Thoracic aorta (tissue), 2 donors: ENCODE measurements around the gene DIP2C. TPM values are rescaled to one million over a fixed set of nuclear protein-coding genes. Genes with fewer than 3 reads are reported as not detected.

Experiments
- ATAC-seq: fragments of 150-250 bp; one replicate; pipeline ENCODE4 v1.8.0; 2017; ENCODE audit warnings: low read depth; ENCODE audit not compliant: insufficient number of reproducible peaks, low FRiP score
- DNase-seq: peaks from one replicate; pipeline ENCODE4 v3.0.0-alpha.2; 2020; ENCODE audit warnings: low spot score
- H3K27ac ChIP-seq, 2 donors: fragments of 200-600 bp; sonication (generic); 1 replicate in 1 of 2; 2 replicates in 1 of 2; pipeline ENCODE4 v1.5.1; 2016; ENCODE audit warnings: mild to moderate bottlenecking in 2 of 2, moderate library complexity in 2 of 2
- H3K27me3 ChIP-seq: fragments of 200-600 bp; sonication (generic); replicated peaks from 2 replicates; pipeline ENCODE4 v1.6.0; 2016; ENCODE audit warnings: mild to moderate bottlenecking; ENCODE audit not compliant: insufficient read depth
- H3K36me3 ChIP-seq: fragments of 200-600 bp; sonication (generic); one replicate; pipeline ENCODE4 v1.5.1; 2016
- H3K4me1 ChIP-seq, 2 donors: fragments of 200-600 bp; sonication (generic); 1 replicate in 1 of 2; 2 replicates in 1 of 2; pipeline versions ENCODE4 v1.5.1 to v1.6.0; 2016; ENCODE audit warnings: low read depth in 2 of 2, mild to moderate bottlenecking in 1 of 2; ENCODE audit not compliant: control insufficient read depth in 1 of 2
- H3K4me3 ChIP-seq: fragments of 200-600 bp; sonication (generic); 2 replicates; pipeline ENCODE4 v1.5.1; 2016; ENCODE audit warnings: mild to moderate bottlenecking
- H3K9me3 ChIP-seq: fragments of 200-600 bp; sonication (generic); 2 replicates; pipeline ENCODE4 v1.5.1; 2016
- CTCF ChIP-seq: fragments of 200-600 bp; sonication (generic); IDR thresholded peaks from one replicate; pipeline ENCODE4 v1.5.1; 2019; ENCODE audit warnings: antibody characterized with exemption
- total RNA-seq, 2 donors: library from RNA; depleted of rRNA; stranded (reverse); fragments of >200 nt; gene quantifications; one replicate each; pipeline versions ENCODE4 v1.1.0 to v1.2.3, GENCODE V29; 2016

The DIP2C gene
- total RNA-seq, 2 donors from 2014 or later, result 36.8 to 44.0 TPM

- no peak for TF ChIP-seq CTCF
- H3K9me3 ChIP-seq, result no peaks in the 10 kb centered on the region
- peak overlapping the region; percentile 12 to 56 for H3K27ac ChIP-seq
- no peaks in the 10 kb centered on the region for H3K27me3 ChIP-seq
- peaks cover 16 to 25% of the 10 kb centered on the region in 2 donors for H3K4me1 ChIP-seq
- no peak for ATAC-seq
- no peak for DNase-seq
- H3K36me3 ChIP-seq, result no peaks in the 10 kb centered on the region
- H3K4me3 ChIP-seq, result no peak overlapping the region
Measured at GRCh38 chr10:624312-624604, 65.2 kb downstream of the DIP2C start.

- Histone ChIP-seq H3K9me3 (no peaks in the 10 kb centered on the region), H3K27me3 (no peaks in the 10 kb centered on the region), H3K27ac (peak overlapping the region; percentile 12 to 56), H3K4me3 (no peak overlapping the region), H3K4me1 (peaks cover 16 to 31% of the 10 kb centered on the region in 2 donors), H3K36me3 (no peaks in the 10 kb centered on the region)
- DNase-seq, result no peak
- ATAC-seq, result no peak
- TF ChIP-seq CTCF, result no peak
Measured at GRCh38 chr10:623477-624311, 65.8 kb downstream of the DIP2C start.

DNA sequence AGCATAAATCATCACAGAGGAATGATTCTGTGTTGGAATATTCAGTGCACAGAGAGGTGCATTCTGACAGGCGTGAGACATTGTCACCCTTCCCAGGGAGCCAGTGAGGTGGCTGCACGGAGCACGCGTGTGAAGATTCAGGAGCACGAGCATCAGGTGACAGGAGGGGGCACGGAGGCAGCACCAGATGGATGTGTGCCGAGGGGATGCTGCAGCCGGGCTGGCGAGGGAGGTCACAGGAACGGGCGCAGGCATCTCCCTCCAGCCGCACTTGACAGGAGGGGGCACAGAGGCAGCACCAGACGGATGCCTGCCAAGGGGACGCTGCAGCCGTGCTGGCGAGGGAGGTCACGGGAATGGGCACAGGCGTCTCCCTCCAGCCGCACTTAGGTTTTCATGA, 66.5 kb downstream of the DIP2C start:
- Histone ChIP-seq H3K36me3 (no peaks in the 10 kb centered on the region), H3K4me1 (peaks cover 16 to 38% of the 10 kb centered on the region in 2 donors), H3K9me3 (no peaks in the 10 kb centered on the region), H3K27ac (no peak overlapping the region), H3K27me3 (no peaks in the 10 kb centered on the region), H3K4me3 (no peak overlapping the region)
- DNase-seq (no peak), ATAC-seq (no peak)
- TF ChIP-seq CTCF, result no peak

- TF ChIP-seq CTCF, result no peak
- Histone ChIP-seq H3K4me3 (no peak overlapping the region), H3K27me3 (no peaks in the 10 kb centered on the region), H3K4me1 (peaks cover 19 to 42% of the 10 kb centered on the region in 2 donors), H3K27ac (no peak overlapping the region), H3K36me3 (no peaks in the 10 kb centered on the region), H3K9me3 (no peaks in the 10 kb centered on the region)
- ATAC-seq (no peak), DNase-seq (no peak)
Measured at GRCh38 chr10:621981-622740, 67.3 kb downstream of the DIP2C start.

GRCh38 chr10:621513-621912, 68.0 kb downstream of the DIP2C start:
- no peak overlapping the region for H3K4me3 ChIP-seq
- peaks cover 19 to 42% of the 10 kb centered on the region in 2 donors for H3K4me1 ChIP-seq
- ATAC-seq (no peak), DNase-seq (no peak)
- no peaks in the 10 kb centered on the region for H3K36me3 ChIP-seq
- no peak for TF ChIP-seq CTCF
- H3K9me3 ChIP-seq, result no peaks in the 10 kb centered on the region
- H3K27ac ChIP-seq, result no peak overlapping the region
- no peaks in the 10 kb centered on the region for H3K27me3 ChIP-seq
